Renal pelvis (tissue), 12 donors: ENCODE measurements around the gene CLDN7. TPM values are rescaled to one million over a fixed set of nuclear protein-coding genes. Genes with fewer than 3 reads are reported as not detected.

Experiments used
- DNase-seq: peaks from one replicate; pipeline ENCODE4 v3.0.0-alpha.2; 2013
- long read RNA-seq, 16 experiments: transcript quantifications; one replicate each; lab custom pipeline, GENCODE V29; 2026
- polyA plus RNA-seq, 3 donors: library from polyadenylated mRNA; unstranded; fragments of 120-200 nt; gene quantifications; one replicate each; pipeline ENCODE4 v1.2.1, GENCODE V29; 2013; ENCODE audit not compliant: insufficient read length in 3 of 3

Gene CLDN7, protein sequence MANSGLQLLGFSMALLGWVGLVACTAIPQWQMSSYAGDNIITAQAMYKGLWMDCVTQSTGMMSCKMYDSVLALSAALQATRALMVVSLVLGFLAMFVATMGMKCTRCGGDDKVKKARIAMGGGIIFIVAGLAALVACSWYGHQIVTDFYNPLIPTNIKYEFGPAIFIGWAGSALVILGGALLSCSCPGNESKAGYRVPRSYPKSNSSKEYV
- polyA plus RNA-seq, result 10 to 100 TPM; 45.0 to 67.5 (median 58.4) TPM
- long read RNA-seq, donor 1, transcript CLDN7-201 (4 exons, 1,542 nt), result major isoform, 45 of 57 reads
- long read RNA-seq, donor 1, transcript CLDN7-207 (3 exons, 485 nt), result minor isoform, 8 of 57 reads
- long read RNA-seq, donor 1, partial matches to known transcripts, result 0 of 57 reads
- long read RNA-seq, donor 1, other reads (novel, unspliced or antisense), result 0 of 57 reads
- long read RNA-seq, donor 2, transcript CLDN7-202 (5 exons, 1,228 nt), result minor isoform, 5 of 38 reads
- long read RNA-seq, donor 2, transcript CLDN7-201 (4 exons, 1,542 nt), result major isoform, 29 of 38 reads
- long read RNA-seq, donor 2, partial matches to known transcripts, result 0 of 38 reads
- long read RNA-seq, donor 2, other reads (novel, unspliced or antisense), result 0 of 38 reads
- long read RNA-seq, donor 3, transcript CLDN7-202 (5 exons, 1,228 nt), result minor isoform, 5 of 35 reads
- long read RNA-seq, donor 3, transcript CLDN7-207 (3 exons, 485 nt), result minor isoform, 6 of 35 reads
- long read RNA-seq, donor 3, transcript CLDN7-201 (4 exons, 1,542 nt), result major isoform, 23 of 35 reads
- long read RNA-seq, donor 3, partial matches to known transcripts, result 0 of 35 reads
- long read RNA-seq, donor 3, other reads (novel, unspliced or antisense), result 0 of 35 reads
- long read RNA-seq, donor 4, transcript CLDN7-201 (4 exons, 1,542 nt), result major isoform, 53 of 66 reads
- long read RNA-seq, donor 4, transcript CLDN7-207 (3 exons, 485 nt), result minor isoform, 5 of 66 reads
- long read RNA-seq, donor 4, transcript CLDN7-202 (5 exons, 1,228 nt), result minor isoform, 8 of 66 reads
- long read RNA-seq, donor 4, partial matches to known transcripts, result 0 of 66 reads
- long read RNA-seq, donor 4, other reads (novel, unspliced or antisense), result 0 of 66 reads
- long read RNA-seq, donor 5, transcript CLDN7-201 (4 exons, 1,542 nt), result major isoform, 11 of 20 reads
- long read RNA-seq, donor 5, transcript CLDN7-207 (3 exons, 485 nt), result minor isoform, 5 of 20 reads
- long read RNA-seq, donor 5, partial matches to known transcripts, result 0 of 20 reads
- long read RNA-seq, donor 5, other reads (novel, unspliced or antisense), result 0 of 20 reads
- long read RNA-seq, donor 6, transcript CLDN7-201 (4 exons, 1,542 nt), result major isoform, 30 of 38 reads
- long read RNA-seq, donor 6, transcript CLDN7-207 (3 exons, 485 nt), result minor isoform, 6 of 38 reads
- long read RNA-seq, donor 6, partial matches to known transcripts, result 0 of 38 reads
- long read RNA-seq, donor 6, other reads (novel, unspliced or antisense), result 0 of 38 reads
- long read RNA-seq, donor 7, transcript CLDN7-201 (4 exons, 1,542 nt), result major isoform, 35 of 55 reads
- long read RNA-seq, donor 7, transcript CLDN7-207 (3 exons, 485 nt), result minor isoform, 10 of 55 reads
- long read RNA-seq, donor 7, transcript CLDN7-202 (5 exons, 1,228 nt), result minor isoform, 10 of 55 reads
- long read RNA-seq, donor 7, partial matches to known transcripts, result 0 of 55 reads
- long read RNA-seq, donor 7, other reads (novel, unspliced or antisense), result 0 of 55 reads
- long read RNA-seq, donor 8, result 0 reads
- long read RNA-seq, donor 9, transcript CLDN7-201 (4 exons, 1,542 nt), result major isoform, 40 of 58 reads
- long read RNA-seq, donor 9, transcript CLDN7-207 (3 exons, 485 nt), result minor isoform, 8 of 58 reads
- long read RNA-seq, donor 9, partial matches to known transcripts, result 6 of 58 reads
- long read RNA-seq, donor 9, other reads (novel, unspliced or antisense), result 0 of 58 reads
- long read RNA-seq, donor 10, transcript CLDN7-201 (4 exons, 1,542 nt), result major isoform, 30 of 38 reads
- long read RNA-seq, donor 10, transcript CLDN7-207 (3 exons, 485 nt), result minor isoform, 5 of 38 reads
- long read RNA-seq, donor 10, partial matches to known transcripts, result 0 of 38 reads
- long read RNA-seq, donor 10, other reads (novel, unspliced or antisense), result 0 of 38 reads
- long read RNA-seq, donor 11, transcript CLDN7-201 (4 exons, 1,542 nt), result major isoform, 15 of 17 reads
- long read RNA-seq, donor 11, partial matches to known transcripts, result 0 of 17 reads
- long read RNA-seq, donor 11, other reads (novel, unspliced or antisense), result 0 of 17 reads
- long read RNA-seq, donor 12, transcript CLDN7-207 (3 exons, 485 nt), result minor isoform, 10 of 77 reads
- long read RNA-seq, donor 12, transcript CLDN7-201 (4 exons, 1,542 nt), result major isoform, 51 of 77 reads
- long read RNA-seq, donor 12, transcript CLDN7-202 (5 exons, 1,228 nt), result minor isoform, 10 of 77 reads
- long read RNA-seq, donor 12, partial matches to known transcripts, result 6 of 77 reads
- long read RNA-seq, donor 12, other reads (novel, unspliced or antisense), result 0 of 77 reads
- long read RNA-seq, donor 13, transcript CLDN7-207 (3 exons, 485 nt), result minor isoform, 5 of 22 reads
- long read RNA-seq, donor 13, transcript CLDN7-201 (4 exons, 1,542 nt), result major isoform, 15 of 22 reads
- long read RNA-seq, donor 13, partial matches to known transcripts, result 0 of 22 reads
- long read RNA-seq, donor 13, other reads (novel, unspliced or antisense), result 0 of 22 reads
- long read RNA-seq, donor 14, result 0 reads
- long read RNA-seq, donor 15, result 0 reads
- long read RNA-seq, donor 16, transcript CLDN7-202 (5 exons, 1,228 nt), result minor isoform, 9 of 53 reads
- long read RNA-seq, donor 16, transcript CLDN7-201 (4 exons, 1,542 nt), result major isoform, 36 of 53 reads
- long read RNA-seq, donor 16, transcript CLDN7-207 (3 exons, 485 nt), result minor isoform, 7 of 53 reads
- long read RNA-seq, donor 16, partial matches to known transcripts, result 0 of 53 reads
- long read RNA-seq, donor 16, other reads (novel, unspliced or antisense), result 0 of 53 reads

DNA sequence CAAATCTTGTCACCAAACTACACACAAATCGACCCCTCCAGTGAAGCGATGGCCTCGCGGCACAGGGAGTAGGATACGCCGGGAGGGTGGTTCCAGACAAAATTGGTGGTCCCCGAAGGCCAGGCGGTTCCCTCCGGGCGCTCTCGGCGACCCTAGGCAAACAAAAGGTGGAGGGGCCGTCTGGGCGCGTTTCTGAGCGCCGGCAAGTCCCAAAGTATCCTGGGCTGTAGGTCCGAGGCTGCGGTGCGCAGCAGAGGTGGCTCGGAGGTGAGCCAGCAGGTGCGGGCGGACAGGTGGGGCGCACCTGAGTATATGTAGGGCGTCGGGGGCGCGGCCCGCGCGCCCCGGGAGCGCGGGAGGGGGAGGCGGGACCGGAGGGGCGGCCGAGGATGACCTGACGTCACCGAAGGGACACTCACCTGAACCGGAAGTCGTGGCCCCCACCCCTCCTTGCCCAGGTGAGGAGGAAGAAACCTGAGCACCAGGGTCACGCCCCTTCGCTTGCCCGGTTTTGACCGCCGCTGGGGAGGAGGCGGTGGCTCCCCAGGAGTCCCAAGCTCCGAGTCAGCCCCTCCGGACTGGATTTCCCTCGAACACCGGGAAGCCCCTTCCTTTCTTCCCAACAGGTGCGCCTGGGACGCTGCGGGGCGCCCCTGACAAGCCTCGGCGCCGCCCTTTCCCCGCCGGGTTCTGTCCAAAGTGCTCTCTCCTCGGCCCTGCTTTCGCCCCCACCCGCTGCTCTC is at the start of gene CLDN7:
Gene CLDN7, minus strand, starts transcription at position 287 of the 743 bp plus-strand sequence. CDS start 435 bp downstream, outside the sequence.
- DNase-seq, result peak; percentile 74

GRCh38 chr17:7311110-7311705 is 48.9 kb upstream of the CLDN7 start:
- no peak for DNase-seq

DNA sequence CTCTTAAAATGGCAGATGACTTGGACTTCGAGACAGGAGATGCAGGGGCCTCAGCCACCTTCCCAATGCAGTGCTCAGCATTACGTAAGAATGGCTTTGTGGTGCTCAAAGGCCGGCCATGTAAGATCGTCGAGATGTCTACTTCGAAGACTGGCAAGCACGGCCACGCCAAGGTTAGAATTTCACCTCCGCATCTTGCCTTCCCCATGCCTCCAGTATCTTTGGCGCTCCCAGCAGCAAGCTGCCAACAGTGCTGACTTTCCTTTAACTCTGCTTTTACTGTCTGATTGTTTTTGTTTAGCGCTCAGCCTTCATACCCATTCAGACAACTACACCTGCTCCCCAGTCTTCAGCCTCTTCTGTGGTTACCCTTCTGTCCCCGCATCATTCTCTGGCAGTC is 47.4 kb upstream of the CLDN7 start:
- no peak for DNase-seq

DNA sequence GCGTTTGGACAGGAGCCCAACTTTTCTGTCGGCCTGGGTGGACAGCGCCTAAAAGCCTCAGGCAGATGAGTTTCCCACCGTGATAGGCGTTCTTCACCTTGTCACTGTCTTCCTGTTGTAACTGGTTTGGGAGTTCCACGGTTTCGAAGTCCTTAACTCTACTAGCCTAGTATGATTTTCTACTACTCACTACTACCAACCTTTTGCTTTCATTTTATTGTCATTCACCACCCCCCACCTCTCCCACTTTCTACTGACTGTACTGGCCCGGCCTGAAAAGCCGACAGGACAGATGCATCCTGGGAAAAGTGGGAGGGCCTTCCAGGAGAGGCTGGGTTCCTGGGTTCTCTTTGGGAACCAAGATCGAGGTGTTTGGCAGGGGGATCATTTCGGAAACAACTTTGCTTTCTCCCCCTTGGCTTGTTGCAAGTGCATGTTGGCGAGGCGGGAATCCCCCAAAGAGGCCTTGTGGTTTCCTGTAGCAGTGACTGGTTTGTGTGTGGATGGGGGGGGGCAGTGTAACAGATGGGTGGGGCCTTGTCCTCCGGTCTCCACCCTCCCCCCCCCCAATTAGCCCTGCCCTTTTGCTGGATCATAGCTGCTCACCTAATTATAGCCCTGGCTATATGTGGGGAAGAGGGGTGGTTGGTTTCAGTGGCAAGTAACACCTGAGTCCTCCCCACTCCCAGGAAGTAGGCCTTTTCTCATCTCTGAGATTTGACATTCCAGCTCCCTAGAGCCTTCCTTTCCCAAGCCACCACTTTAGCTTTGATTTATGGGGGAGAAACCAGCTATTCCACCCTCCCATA is 46.6 kb upstream of the CLDN7 start:
- DNase-seq, result no peak

- no peak for DNase-seq
Measured at GRCh38 chr17:7307686-7308624, 45.7 kb upstream of the CLDN7 start.

DNA sequence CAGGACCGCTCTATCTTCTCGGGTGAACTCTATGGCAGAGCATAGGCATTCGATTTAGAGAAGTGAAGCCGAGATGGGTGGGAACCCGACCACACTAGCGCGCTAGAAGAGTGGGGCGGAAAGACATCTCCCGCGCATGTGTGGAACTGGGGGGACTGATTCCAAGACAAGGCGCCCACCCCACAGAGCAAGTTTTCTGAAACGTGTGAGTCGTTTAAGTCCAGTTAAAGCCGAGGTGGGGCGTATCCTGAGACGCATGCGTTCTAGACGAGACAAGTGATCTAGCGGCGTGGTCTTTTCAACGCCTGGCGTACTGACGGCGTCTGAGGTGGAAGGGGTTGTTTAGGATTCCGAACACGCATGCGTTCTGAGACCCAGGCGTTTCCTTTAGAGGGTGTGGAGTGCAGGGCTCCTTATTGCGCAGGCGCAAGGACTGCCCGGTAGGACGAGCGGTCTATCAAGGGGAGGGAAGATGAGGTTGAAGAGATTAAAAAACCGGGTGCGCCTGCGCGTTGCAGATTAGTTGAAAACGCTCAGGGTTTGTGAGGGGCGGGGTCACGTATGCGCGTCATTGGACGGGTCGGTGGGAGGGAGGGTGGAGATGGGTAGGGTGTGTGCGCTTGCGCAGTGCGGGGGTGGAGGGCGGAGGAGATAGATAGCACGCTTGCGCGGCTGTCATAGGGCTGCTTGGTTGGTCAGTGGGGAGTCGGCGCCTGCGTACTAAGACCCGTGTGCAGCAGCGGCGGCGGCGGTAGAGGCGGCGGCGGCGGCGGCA is 44.8 kb upstream of the CLDN7 start, which contains the start of gene EIF5A:
Gene EIF5A, plus strand, starts transcription at position 718 of the 775 bp plus-strand sequence. CDS start 2,008 bp downstream, outside the sequence.
- peak; percentile 100 for DNase-seq

DNA sequence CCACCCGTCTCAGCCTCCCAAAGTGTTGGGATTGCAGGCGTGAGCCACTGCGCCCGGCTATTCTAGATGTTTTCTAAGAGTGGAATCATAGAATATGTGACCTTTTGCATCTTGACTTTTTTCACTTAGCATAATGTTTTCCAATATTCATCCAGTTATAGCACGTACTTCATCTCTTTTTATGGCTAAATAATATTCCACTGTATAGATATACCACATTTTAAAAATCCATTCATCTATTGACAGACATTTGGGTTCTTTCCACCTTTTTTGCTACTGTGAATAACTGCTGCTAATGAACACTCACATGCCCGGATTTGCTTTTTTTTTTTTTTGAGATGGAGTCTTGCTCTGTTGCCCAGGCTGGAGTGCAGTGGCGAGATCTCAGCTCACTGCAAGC is 41.9 kb upstream of the CLDN7 start:
- no peak for DNase-seq

- peak; percentile 78 for DNase-seq
Measured at GRCh38 chr17:7296189-7296861, 34.0 kb upstream of the CLDN7 start.

GRCh38 chr17:7295230-7296180 is 33.2 kb upstream of the CLDN7 start:
- DNase-seq, result no peak

DNA sequence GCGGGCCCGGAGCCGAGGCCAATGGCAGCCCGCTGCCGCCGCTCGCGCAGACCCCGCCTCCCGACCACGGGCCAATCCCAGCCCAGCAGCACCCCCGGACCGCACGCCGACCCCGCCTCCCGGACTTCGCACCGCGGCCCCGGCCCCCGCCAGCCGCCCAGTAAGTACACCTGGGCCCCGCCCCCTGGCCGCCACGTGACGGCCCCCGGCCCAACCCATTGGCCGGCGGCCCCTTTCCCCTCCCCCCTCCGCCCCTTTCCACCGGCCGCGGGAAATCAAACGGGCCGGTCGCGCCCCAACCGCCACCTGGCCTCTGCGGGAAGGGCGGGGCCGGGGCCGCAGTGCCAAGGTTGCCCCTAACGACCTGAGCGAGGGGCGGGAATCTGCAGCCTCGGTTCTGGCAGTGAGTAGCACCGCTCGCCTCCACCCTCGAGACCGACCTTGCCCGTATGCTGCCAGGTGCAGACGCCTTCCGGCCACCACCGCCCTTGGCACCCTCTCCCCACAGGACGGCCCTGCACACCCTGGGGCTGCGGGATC is 32.4 kb upstream of the CLDN7 start, which contains the start of gene YBX2:
Gene YBX2, minus strand, starts transcription at position 26 of the 540 bp plus-strand sequence. CDS start 139 bp downstream, outside the sequence.
- DNase-seq, result no peak

DNA sequence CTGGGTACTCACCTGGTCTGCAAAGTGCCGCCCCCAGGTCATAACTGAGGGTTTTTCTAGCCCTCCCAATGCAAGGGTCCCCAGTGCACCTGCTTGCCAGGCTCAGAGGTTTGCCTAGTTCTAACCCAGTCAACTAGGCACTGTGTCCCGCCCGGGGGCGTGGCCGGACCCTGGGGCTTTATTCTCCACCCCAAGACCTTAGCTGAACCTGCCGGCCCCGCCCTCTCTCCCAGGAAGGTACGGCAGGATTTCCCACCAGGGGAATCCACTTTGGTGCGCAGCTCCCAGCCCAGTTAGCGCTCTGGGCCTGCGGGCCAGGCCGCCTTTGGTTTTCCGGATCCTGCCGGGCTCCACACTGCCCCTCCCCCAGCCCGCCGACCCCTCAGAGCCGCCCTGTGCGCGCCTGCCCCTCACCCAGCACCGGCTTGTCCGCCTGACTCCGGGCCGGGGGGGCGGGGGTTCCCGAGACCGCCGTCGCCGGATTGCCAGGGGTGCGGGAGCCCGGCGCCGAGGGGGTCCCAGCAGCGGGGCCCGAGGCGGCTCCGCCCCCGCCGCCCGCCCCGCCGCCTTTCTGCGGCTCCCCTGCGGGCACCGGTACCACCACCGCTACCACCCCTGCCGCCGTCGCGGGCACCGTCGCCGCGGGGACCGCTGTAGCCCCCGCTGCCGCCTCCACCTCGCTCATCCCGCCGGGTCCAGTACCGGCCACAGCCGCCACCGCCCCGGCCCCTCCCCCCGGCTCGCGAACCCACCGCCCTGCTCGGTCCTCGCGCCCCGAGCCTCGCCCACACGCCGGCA is 31.7 kb upstream of the CLDN7 start:
- DNase-seq, result no peak
